NCI-H1417 (cell line): ENCODE data around the gene IGSF10.

Experiments
- DNase-seq, 3 experiments: peaks; one replicate each; lab custom pipeline; 2025; lab: John Stamatoyannopoulos, UW

IGSF10 gene

DNA sequence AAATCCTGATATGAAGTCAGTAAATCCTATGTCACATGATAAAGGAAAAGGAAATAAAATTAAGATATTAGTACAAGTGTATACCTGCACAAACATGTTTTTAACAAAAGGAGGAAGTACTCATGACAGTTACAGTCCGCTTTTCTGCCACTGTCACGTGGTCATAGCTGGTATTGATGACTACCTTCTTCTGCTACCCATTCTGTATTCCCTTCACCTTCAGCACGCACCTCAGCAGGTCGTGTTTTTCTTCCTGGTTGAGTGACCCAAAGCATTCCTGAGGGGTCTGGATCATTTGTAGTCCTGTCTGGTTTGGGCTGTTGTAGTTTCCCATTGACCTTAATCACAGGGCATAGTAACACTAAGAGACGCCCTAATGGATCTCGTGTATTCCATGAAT is 41.1 kb downstream of the IGSF10 start:
- no peak for DNase-seq

DNA sequence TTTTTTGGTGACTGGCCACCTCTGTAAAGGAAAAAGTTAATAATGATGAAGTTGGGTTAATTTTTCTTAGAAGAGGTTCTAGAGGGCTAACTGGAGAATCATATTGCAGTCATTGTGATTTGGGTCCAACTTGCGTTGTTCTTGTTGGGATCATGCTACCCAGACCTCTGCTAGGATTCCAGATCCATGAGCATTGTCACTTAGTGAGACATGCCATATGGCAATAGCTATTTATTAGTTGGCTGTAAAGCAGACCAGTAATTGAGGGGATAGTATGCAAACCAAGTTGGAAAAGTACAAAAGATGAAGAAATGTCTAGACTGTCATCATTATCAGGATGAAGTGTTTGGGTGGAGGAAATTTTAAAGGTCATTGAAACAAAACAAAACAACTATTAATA is 45.6 kb downstream of the IGSF10 start:
- DNase-seq, result no peak

DNA sequence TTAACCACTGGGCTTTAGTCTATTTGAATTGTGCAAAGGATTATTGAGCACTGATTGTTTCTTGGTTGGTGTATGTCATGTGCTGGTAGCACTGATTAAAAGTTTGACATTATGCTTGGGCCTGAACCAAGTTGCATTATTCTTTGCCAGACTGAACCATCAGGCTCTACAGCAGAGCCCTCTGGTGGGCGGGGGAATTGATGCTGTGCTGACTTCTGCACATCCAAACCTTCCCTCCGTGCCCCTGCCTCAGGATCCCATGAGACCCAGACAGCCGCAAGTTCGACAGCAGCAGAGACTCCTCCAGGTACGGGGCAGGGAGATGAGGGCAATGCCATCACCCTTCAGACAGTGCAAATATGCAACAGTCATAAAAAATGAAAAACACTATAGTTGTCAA is 47.9 kb downstream of the IGSF10 start:
- no peak for DNase-seq
